OCI-LY3 (cell line): ENCODE results near the gene SCD5.

Experiments
- H2AFZ ChIP-seq: fragments of 200-600, 300-600 bp; shearing (Covaris generic); 2 replicates; pipeline ENCODE4 v1.6.0; 2014; ENCODE audit warnings: antibody characterized with exemption, low read depth, low read length
- H3K27ac ChIP-seq: fragments of 200-600, 300-600 bp; sonication (generic); 2 replicates; pipeline ENCODE4 v1.5.1; 2014; ENCODE audit warnings: mild to moderate bottlenecking, low read length, moderate library complexity, mixed read lengths
- H3K27me3 ChIP-seq: fragments of 200-600, 300-600 bp; sonication (generic); 2 replicates; pipeline ENCODE4 v1.6.1; 2014; ENCODE audit warnings: low read depth, low read length, mixed read lengths
- H3K36me3 ChIP-seq: fragments of 200-600, 300-600 bp; sonication (generic); replicated peaks from 2 replicates; pipeline ENCODE3; 2014; ENCODE audit warnings: low read depth, low read length, mixed read lengths
- H3K4me1 ChIP-seq: fragments of 300-600, 200-600 bp; sonication (generic); 2 replicates; pipeline ENCODE4 v1.6.1; 2014; ENCODE audit warnings: low read length, mixed read lengths
- H3K4me2 ChIP-seq: fragments of 200-600, 300-600 bp; sonication (generic); 2 replicates; pipeline ENCODE4 v1.6.1; 2014; ENCODE audit warnings: low read length, mixed read lengths
- H3K4me3 ChIP-seq: fragments of 300-600, 200-600 bp; sonication (generic); 2 replicates; pipeline ENCODE4 v1.5.1; 2014; ENCODE audit warnings: antibody characterized with exemption, mild to moderate bottlenecking, low read length, moderate library complexity
- H3K79me2 ChIP-seq: fragments of 300-600, 200-600 bp; shearing (Covaris generic); 2 replicates; pipeline ENCODE4 v1.6.1; 2014; ENCODE audit warnings: mild to moderate bottlenecking, low read length, mixed read lengths
- H3K9ac ChIP-seq: fragments of 300-600, 200-600 bp; shearing (Covaris generic); 2 replicates; pipeline ENCODE4 v1.6.0; 2014; ENCODE audit warnings: mild to moderate bottlenecking, low read length, moderate library complexity
- H3K9me3 ChIP-seq: fragments of 200-600, 300-600 bp; shearing (Covaris generic); 2 replicates; pipeline ENCODE4 v1.6.1; 2014; ENCODE audit warnings: low read length, mixed read lengths; ENCODE audit not compliant: insufficient read depth
- H4K20me1 ChIP-seq: fragments of 200-600, 300-600 bp; sonication (generic); 2 replicates; pipeline ENCODE4 v1.6.1; 2016; ENCODE audit warnings: low read length, mixed read lengths; ENCODE audit not compliant: insufficient read depth
- EZH2phosphoT487 ChIP-seq: fragments of 200-600 bp; shearing (Covaris generic); IDR thresholded peaks from 2 replicates; pipeline ENCODE4 v1.6.1; 2018; ENCODE audit warnings: antibody characterized with exemption, mixed run types, low read depth
- TF ChIP-seq, protein P1 (sequence below): fragments of 200-600, 300-600 bp; sonication (generic); IDR thresholded peaks from 2 replicates; pipeline ENCODE4 v1.5.1; 2014; ENCODE audit warnings: antibody characterized with exemption, low read length, low read depth

SCD5 gene

DNA sequence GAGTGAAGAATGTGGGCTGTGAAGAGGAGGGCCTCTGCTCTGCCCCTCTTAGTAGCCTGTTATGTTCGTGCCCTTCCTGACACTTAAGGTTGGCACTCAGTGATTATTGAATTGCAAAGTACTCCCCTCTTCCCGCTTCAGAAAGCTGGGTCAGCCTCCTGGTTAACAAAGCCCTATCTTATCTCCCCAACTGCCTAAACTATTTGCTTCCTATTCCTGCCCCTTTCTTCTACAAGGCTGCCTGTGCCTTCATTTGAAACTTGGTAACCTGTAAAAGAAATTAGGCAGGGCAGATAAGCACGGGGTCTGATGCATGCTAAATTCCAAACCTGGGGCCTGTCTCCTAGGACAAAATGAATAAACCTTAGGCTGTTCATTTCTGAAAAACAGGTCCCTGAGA, 213.7 kb downstream of the SCD5 start:
- Histone ChIP-seq H3K9me3 (no peaks in the 10 kb centered on the region), H3K9ac (no peak overlapping the region), H4K20me1 (no peaks in the 10 kb centered on the region), H3K4me1 (no peaks in the 10 kb centered on the region), H3K27ac (no peak overlapping the region), H3K27me3 (no peaks in the 10 kb centered on the region), H3K4me2 (no peak overlapping the region), H2AFZ (no peak overlapping the region), H3K36me3 (no peaks in the 10 kb centered on the region), H3K4me3 (no peak overlapping the region), H3K79me2 (no peaks in the 10 kb centered on the region)
- no peak for TF ChIP-seq EZH2phosphoT487
- TF ChIP-seq, protein P1, sequence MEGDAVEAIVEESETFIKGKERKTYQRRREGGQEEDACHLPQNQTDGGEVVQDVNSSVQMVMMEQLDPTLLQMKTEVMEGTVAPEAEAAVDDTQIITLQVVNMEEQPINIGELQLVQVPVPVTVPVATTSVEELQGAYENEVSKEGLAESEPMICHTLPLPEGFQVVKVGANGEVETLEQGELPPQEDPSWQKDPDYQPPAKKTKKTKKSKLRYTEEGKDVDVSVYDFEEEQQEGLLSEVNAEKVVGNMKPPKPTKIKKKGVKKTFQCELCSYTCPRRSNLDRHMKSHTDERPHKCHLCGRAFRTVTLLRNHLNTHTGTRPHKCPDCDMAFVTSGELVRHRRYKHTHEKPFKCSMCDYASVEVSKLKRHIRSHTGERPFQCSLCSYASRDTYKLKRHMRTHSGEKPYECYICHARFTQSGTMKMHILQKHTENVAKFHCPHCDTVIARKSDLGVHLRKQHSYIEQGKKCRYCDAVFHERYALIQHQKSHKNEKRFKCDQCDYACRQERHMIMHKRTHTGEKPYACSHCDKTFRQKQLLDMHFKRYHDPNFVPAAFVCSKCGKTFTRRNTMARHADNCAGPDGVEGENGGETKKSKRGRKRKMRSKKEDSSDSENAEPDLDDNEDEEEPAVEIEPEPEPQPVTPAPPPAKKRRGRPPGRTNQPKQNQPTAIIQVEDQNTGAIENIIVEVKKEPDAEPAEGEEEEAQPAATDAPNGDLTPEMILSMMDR = no peak

DNA sequence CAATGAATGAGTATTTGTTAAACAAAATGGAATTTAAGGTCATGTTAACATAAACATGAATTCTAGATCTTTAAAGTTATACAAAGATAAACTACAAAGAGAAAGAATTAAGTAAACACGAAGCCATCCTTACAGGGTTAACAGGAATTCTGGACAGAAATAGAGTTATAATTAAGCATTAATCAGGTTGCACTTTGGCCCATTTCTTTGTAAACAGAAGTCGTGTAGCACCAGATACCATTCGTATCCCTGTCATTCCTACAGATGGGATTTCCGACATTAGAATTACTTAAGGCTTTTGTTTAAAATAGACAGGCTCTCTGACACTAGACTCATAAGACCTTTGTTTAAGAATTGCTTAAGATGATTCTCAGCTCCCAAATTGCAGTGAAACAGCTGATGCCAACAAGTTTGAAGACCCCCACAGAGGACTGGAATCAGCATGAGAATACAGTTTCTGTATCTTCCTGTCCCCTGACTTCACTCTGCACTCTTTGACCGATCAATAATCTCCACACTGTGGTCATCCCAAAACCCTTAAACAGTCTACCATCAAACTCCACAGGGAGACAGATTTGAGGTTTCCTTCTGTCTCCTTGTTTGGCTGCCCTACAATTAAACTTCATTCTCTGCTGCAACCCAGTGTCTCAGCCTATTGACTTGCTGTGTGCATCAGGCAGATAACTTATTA, 214.6 kb downstream of the SCD5 start:
- H3K36me3 ChIP-seq = no peaks in the 10 kb centered on the region
- H3K4me1 ChIP-seq = no peaks in the 10 kb centered on the region
- no peaks in the 10 kb centered on the region for H3K27me3 ChIP-seq
- H3K4me3 ChIP-seq = no peak overlapping the region
- no peak overlapping the region for H2AFZ ChIP-seq
- H3K79me2 ChIP-seq = no peaks in the 10 kb centered on the region
- H3K4me2 ChIP-seq = no peak overlapping the region
- no peak overlapping the region for H3K27ac ChIP-seq
- H3K9me3 ChIP-seq = no peaks in the 10 kb centered on the region
- no peak for TF ChIP-seq EZH2phosphoT487
- TF ChIP-seq, protein P1 = no peak
- H4K20me1 ChIP-seq = no peaks in the 10 kb centered on the region
- no peak overlapping the region for H3K9ac ChIP-seq

DNA sequence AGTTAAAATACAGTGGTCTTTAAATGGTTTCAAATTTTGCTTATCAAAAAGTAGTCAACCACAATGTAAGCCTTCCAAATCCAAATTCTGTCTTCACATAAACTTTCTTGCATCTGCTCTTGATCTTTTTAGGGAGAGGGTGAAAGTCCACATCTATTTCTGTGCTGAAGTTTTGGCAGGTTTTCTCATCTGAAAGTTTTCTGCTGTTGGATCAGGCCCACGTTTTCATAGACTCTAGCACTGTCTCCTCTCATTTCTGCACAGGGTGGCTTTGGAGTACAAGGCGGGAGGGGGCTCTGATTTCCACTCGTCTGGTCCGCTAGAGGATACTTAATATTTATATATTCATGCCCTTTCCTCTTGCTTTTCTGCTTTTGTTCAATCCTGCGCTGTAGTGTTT, 218.7 kb downstream of the SCD5 start:
- Histone ChIP-seq H3K9ac (no peak overlapping the region), H3K9me3 (no peaks in the 10 kb centered on the region), H3K4me3 (no peak overlapping the region), H4K20me1 (no peaks in the 10 kb centered on the region), H2AFZ (no peak overlapping the region), H3K27me3 (no peaks in the 10 kb centered on the region), H3K4me2 (no peak overlapping the region), H3K79me2 (no peaks in the 10 kb centered on the region), H3K27ac (no peak overlapping the region), H3K4me1 (no peaks in the 10 kb centered on the region), H3K36me3 (no peaks in the 10 kb centered on the region)
- TF ChIP-seq, protein P1 = no peak
- no peak for TF ChIP-seq EZH2phosphoT487
